ENCODE results near the gene ERC1.

DNA sequence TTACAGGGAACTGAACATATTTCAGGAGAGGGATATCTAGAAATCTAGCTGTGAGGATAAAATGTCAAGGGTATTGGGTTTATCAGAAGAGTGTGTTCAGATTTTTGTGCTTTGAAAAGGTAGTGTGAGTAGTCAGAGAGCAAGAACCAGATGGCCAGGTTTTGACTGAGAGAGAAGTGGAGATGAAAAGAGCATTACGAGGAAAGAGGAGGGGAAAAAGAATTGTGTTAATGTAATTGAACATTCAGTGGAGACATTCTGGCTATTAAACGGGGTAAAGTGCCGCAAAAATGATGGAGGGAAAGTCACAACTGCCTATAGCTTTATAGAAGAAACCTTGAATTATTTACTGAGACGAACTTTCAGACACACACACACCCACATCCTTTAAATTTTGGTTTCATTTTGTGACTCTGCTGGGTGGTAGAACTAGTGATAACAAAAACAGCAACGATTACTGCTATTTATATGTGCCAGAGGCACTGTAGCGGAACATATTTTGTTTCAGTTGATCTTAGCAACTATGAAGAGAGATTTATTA is 213.6 kb downstream of the ERC1 start:
- TF ChIP-seq POLR2AphosphoS5 (IDR thresholded peaks at IDR 0.05) (no peak), POLR2A (IDR thresholded peaks at IDR 0.05; ENCODE audit: low read depth) (no peak), EP300 (IDR thresholded peaks at IDR 0.05) (no peak)
- TF ChIP-seq, protein P1, sequence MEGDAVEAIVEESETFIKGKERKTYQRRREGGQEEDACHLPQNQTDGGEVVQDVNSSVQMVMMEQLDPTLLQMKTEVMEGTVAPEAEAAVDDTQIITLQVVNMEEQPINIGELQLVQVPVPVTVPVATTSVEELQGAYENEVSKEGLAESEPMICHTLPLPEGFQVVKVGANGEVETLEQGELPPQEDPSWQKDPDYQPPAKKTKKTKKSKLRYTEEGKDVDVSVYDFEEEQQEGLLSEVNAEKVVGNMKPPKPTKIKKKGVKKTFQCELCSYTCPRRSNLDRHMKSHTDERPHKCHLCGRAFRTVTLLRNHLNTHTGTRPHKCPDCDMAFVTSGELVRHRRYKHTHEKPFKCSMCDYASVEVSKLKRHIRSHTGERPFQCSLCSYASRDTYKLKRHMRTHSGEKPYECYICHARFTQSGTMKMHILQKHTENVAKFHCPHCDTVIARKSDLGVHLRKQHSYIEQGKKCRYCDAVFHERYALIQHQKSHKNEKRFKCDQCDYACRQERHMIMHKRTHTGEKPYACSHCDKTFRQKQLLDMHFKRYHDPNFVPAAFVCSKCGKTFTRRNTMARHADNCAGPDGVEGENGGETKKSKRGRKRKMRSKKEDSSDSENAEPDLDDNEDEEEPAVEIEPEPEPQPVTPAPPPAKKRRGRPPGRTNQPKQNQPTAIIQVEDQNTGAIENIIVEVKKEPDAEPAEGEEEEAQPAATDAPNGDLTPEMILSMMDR (IDR thresholded peaks at IDR 0.05): no peak

Data from esophagus muscularis mucosa (tissue), 4 donors.